Bronchial epithelial cell (primary cell): ENCODE measurements around the gene RAPGEF1. TPM values are rescaled to one million over a fixed set of nuclear protein-coding genes. Genes with fewer than 3 reads are reported as not detected.

Experiments used
- DNase-seq: peaks from one replicate; pipeline ENCODE4 v3.0.0-alpha.2; 2010; ENCODE audit warnings: low read depth
- FAIRE-seq: peaks from 2 replicates; lab custom pipeline; 2011; peaks lifted over from hg19 to GRCh38; lab: Jason Lieb, UNC
- H3K27me3 ChIP-seq: 2 replicates; pipeline ENCODE4 v1.5.1; 2011; ENCODE audit warnings: low read length; ENCODE audit not compliant: control insufficient read depth, insufficient read depth
- H3K36me3 ChIP-seq: 2 replicates; pipeline ENCODE4 v1.5.1; 2011; ENCODE audit warnings: low read length; ENCODE audit not compliant: control insufficient read depth, insufficient read depth
- H3K4me3 ChIP-seq: 2 replicates; pipeline ENCODE4 v1.5.1; 2011; ENCODE audit warnings: mild to moderate bottlenecking, low read depth, low read length, control low read depth
- CTCF ChIP-seq: IDR thresholded peaks from 2 replicates; pipeline ENCODE4 v1.5.1; 2011; ENCODE audit warnings: mild to moderate bottlenecking, moderate library complexity, low read length, control low read depth, inconsistent platforms; ENCODE audit not compliant: insufficient read depth, severe bottlenecking
- total RNA-seq: library from RNA; depleted of rRNA; stranded (reverse); fragments of >200 nt; gene quantifications from 2 replicates; pipeline ENCODE4 v1.2.1, GENCODE V29; 2014

RAPGEF1 gene
- total RNA-seq, 1 donor from 2014 or later = 19.2 TPM

GRCh38 chr9:131642496-131643083 is 97.3 kb downstream of the RAPGEF1 start:
- Histone ChIP-seq H3K4me3 (no peak overlapping the region), H3K36me3 (peaks cover 3% of the 10 kb centered on the region)
- no peak for TF ChIP-seq CTCF

GRCh38 chr9:131641618-131642495 is 98.0 kb downstream of the RAPGEF1 start:
- H3K4me3 ChIP-seq = no peak overlapping the region
- DNase-seq = no peak
- peaks cover 3% of the 10 kb centered on the region for H3K36me3 ChIP-seq
- no peaks in the 10 kb centered on the region for H3K27me3 ChIP-seq
- no peak for FAIRE-seq
- TF ChIP-seq CTCF = no peak

More at GRCh38 chr9:131642496-131643083, 97.3 kb downstream of the RAPGEF1 start:
- no peaks in the 10 kb centered on the region for H3K27me3 ChIP-seq
- no peak for DNase-seq
- no peak for FAIRE-seq

GRCh38 chr9:131640438-131641137 is 99.3 kb downstream of the RAPGEF1 start:
- no peak for TF ChIP-seq CTCF
- H3K36me3 ChIP-seq = peaks cover 3% of the 10 kb centered on the region
- peak; percentile 68 for DNase-seq
- H3K4me3 ChIP-seq = no peak overlapping the region
- no peaks in the 10 kb centered on the region for H3K27me3 ChIP-seq
- no peak for FAIRE-seq

GRCh38 chr9:131639769-131640437 is 100.0 kb downstream of the RAPGEF1 start:
- peaks cover 3% of the 10 kb centered on the region for H3K36me3 ChIP-seq
- H3K27me3 ChIP-seq = no peaks in the 10 kb centered on the region
- no peak overlapping the region for H3K4me3 ChIP-seq
- no peak for TF ChIP-seq CTCF
- DNase-seq (peak; percentile 59), FAIRE-seq (no peak)

- no peaks in the 10 kb centered on the region for H3K27me3 ChIP-seq
- DNase-seq (no peak), FAIRE-seq (no peak)
- TF ChIP-seq CTCF = no peak
- H3K36me3 ChIP-seq = peaks cover 3% of the 10 kb centered on the region
- no peak overlapping the region for H3K4me3 ChIP-seq
Observed at GRCh38 chr9:131636593-131636992, 103.3 kb downstream of the RAPGEF1 start.
